OCI-LY1 (cell line): ENCODE results near the gene RAE1.

Experiments used
- H2AFZ ChIP-seq: fragments of 200-600 bp; sonication (generic), shearing (Covaris generic); 2 replicates; pipeline ENCODE4 v1.6.0; 2014; ENCODE audit warnings: antibody characterized with exemption, mild to moderate bottlenecking, low read length
- H3F3A ChIP-seq: fragments of 200-600 bp; sonication (generic), shearing (Covaris generic); 2 replicates; pipeline ENCODE4 v1.6.0; 2014; ENCODE audit warnings: mild to moderate bottlenecking, antibody characterized with exemption, low read length, moderate library complexity; ENCODE audit not compliant: insufficient read depth
- H3K27ac ChIP-seq: fragments of 200-600 bp; sonication (generic); 2 replicates; pipeline ENCODE4 v1.5.1; 2014; ENCODE audit warnings: low read length, mixed run types, mild to moderate bottlenecking, low read depth; ENCODE audit not compliant: poor library complexity, severe bottlenecking
- H3K27me3 ChIP-seq: fragments of 200-600 bp; sonication (generic); 2 replicates; pipeline ENCODE4 v1.6.0; 2014; ENCODE audit warnings: antibody characterized with exemption, mild to moderate bottlenecking, low read length, moderate library complexity; ENCODE audit not compliant: insufficient read depth
- H3K36me3 ChIP-seq: fragments of 200-600 bp; sonication (generic); 2 replicates; pipeline ENCODE4 v1.6.1; 2014; ENCODE audit warnings: mild to moderate bottlenecking, antibody characterized with exemption, low read length, moderate library complexity, mixed read lengths; ENCODE audit not compliant: insufficient read depth
- H3K4me1 ChIP-seq: fragments of 200-600 bp; sonication (generic); 2 replicates; pipeline ENCODE4 v1.5.1; 2014; ENCODE audit warnings: mild to moderate bottlenecking, low read length, moderate library complexity; ENCODE audit not compliant: insufficient read depth, severe bottlenecking
- H3K4me2 ChIP-seq: fragments of 200-600 bp; sonication (generic), shearing (Covaris generic); 2 replicates; pipeline ENCODE4 v1.6.1; 2014; ENCODE audit warnings: low read length
- H3K4me3 ChIP-seq: fragments of 200-600 bp; sonication (generic); 2 replicates; pipeline ENCODE4 v1.5.1; 2014; ENCODE audit warnings: low read length, low read depth, mild to moderate bottlenecking, mixed read lengths; ENCODE audit not compliant: poor library complexity, severe bottlenecking
- H3K79me2 ChIP-seq: fragments of 200-600 bp; shearing (Covaris generic); 2 replicates; pipeline ENCODE4 v1.6.1; 2016; ENCODE audit warnings: mixed run types, low read length, mixed read lengths; ENCODE audit not compliant: insufficient read depth
- H3K9ac ChIP-seq: fragments of 200-600 bp; sonication (generic), shearing (Covaris generic); 2 replicates; pipeline ENCODE4 v1.6.1; 2014; ENCODE audit warnings: mild to moderate bottlenecking, low read length, mixed read lengths
- H3K9me2 ChIP-seq: fragments of 200-600 bp; sonication (generic), shearing (Covaris generic); 2 replicates; pipeline ENCODE4 v1.6.1; 2014; ENCODE audit warnings: low read depth, mild to moderate bottlenecking, low read length, mixed read lengths
- H3K9me3 ChIP-seq: fragments of 200-600 bp; shearing (Covaris generic); 2 replicates; pipeline ENCODE4 v1.6.1; 2014; ENCODE audit warnings: low read length, mixed read lengths
- H4K20me1 ChIP-seq: fragments of 200-600 bp; sonication (generic), shearing (Covaris generic); 2 replicates; pipeline ENCODE4 v1.6.0; 2016; ENCODE audit warnings: mild to moderate bottlenecking, low read length; ENCODE audit not compliant: insufficient read depth
- EZH2 ChIP-seq: fragments of 200-600 bp; sonication (generic), shearing (Covaris generic); IDR thresholded peaks from 2 replicates; pipeline ENCODE4 v1.8.0; 2017; ENCODE audit warnings: borderline replicate concordance, mixed run types, mild to moderate bottlenecking, antibody characterized with exemption, low read length, moderate library complexity, mixed read lengths
- TF ChIP-seq, protein P1 (sequence below): fragments of 200-600 bp; sonication (generic), shearing (Covaris generic); IDR thresholded peaks from 2 replicates; pipeline ENCODE4 v1.5.1; 2017; ENCODE audit warnings: mild to moderate bottlenecking, antibody characterized with exemption, low read length, moderate library complexity, mixed read lengths

Gene RAE1

GRCh38 chr20:57428324-57429158 is 77.5 kb downstream of the RAE1 start:
- Histone ChIP-seq H3K4me1 (peaks cover 53% of the 10 kb centered on the region), H3K79me2 (no peaks in the 10 kb centered on the region), H3K27me3 (no peaks in the 10 kb centered on the region), H4K20me1 (no peaks in the 10 kb centered on the region), H3K9ac (no peak overlapping the region), H3K9me3 (no peaks in the 10 kb centered on the region), H3K36me3 (no peaks in the 10 kb centered on the region), H3K9me2 (no peaks in the 10 kb centered on the region), H3K4me2 (peak overlapping the region; percentile 9; the same call in 1 of the 2 replicates), H3K4me3 (no peak overlapping the region), H3K27ac (peak overlapping the region; percentile 10), H3F3A (no peaks in the 10 kb centered on the region), H2AFZ (no peak overlapping the region)
- TF ChIP-seq, protein P1, sequence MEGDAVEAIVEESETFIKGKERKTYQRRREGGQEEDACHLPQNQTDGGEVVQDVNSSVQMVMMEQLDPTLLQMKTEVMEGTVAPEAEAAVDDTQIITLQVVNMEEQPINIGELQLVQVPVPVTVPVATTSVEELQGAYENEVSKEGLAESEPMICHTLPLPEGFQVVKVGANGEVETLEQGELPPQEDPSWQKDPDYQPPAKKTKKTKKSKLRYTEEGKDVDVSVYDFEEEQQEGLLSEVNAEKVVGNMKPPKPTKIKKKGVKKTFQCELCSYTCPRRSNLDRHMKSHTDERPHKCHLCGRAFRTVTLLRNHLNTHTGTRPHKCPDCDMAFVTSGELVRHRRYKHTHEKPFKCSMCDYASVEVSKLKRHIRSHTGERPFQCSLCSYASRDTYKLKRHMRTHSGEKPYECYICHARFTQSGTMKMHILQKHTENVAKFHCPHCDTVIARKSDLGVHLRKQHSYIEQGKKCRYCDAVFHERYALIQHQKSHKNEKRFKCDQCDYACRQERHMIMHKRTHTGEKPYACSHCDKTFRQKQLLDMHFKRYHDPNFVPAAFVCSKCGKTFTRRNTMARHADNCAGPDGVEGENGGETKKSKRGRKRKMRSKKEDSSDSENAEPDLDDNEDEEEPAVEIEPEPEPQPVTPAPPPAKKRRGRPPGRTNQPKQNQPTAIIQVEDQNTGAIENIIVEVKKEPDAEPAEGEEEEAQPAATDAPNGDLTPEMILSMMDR = no peak
- no peak for TF ChIP-seq EZH2
